T-helper 2 cell (primary cell): Measurements from ENCODE around the gene PLG.
"Not testable (repeated sequence)": the region's sequence is repeated elsewhere in the genome, so short reads cannot be mapped to it uniquely, and the experiment has no call there.

Source experiments
- DNase-seq, 5 experiments: peaks; one replicate each; pipeline versions ENCODE4 v3.0.0 to v3.0.0-alpha.2; 2012 to 2022

The PLG gene

GRCh38 chr6:160780656-160781055, 78.6 kb downstream of the PLG start:
- not testable (repeated sequence) for DNase-seq

DNA sequence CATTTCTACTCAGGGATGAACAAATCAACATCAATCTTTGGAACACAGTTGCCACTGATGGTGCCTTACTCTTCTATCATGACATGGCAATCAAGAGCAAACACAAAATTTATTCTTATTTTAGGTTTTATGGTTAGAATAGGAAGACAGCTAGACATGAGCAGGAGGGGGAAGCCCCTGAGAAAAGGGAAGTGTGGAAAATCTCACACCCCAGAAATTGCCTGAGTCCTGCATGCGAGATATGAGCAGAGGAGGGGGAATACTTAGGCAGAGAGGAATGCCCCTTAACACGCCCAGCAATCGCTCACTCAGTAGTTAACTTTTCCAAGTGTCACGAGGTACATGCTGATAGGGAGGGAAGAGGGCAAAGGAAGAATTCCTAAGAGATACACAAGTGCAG, 79.3 kb downstream of the PLG start:
- no peak for DNase-seq

DNA sequence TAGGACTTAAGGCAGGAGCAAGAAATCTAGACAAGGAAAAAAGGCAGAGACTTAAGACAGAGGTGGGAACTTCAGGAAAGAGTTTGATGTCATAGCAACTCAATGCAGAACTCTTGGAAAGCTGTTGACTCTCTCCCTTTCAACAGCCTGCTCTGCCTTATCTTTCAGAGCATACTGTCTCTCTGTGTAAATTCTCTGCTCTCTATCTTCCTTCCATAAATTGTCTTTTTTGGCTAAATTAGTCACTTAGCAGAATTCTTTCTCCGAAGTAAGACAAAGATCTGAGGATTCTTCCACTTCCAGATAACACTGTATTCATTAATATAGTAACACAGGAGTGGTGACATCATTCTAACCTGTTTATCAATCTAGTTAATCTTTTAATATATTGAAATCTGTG, 80.2 kb downstream of the PLG start:
- DNase-seq: no peak

GRCh38 chr6:160783741-160784140, 81.7 kb downstream of the PLG start:
- no peak for DNase-seq

- not testable (repeated sequence) for DNase-seq
Observed at GRCh38 chr6:160788126-160788525, 86.1 kb downstream of the PLG start.

DNA sequence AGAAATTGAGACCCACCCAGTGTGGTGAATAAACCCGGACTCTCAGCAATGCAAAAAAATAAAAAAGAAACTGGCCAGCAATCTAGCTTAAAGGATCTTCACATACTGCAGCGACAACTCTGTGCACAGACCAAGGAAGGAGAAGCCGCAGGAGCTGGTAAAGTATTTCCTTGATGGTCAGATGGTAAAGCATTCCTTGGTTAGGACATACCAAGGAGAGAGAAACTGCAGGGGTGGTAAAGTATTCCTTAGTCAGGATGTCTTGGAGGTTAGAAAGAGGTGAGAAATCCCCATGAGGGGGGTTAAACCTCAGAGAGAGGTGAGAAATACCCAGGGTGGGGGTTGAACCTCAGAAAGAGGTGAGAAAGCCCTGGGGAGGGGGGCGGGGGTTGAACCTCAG, 86.8 kb downstream of the PLG start:
- DNase-seq: no peak

DNA sequence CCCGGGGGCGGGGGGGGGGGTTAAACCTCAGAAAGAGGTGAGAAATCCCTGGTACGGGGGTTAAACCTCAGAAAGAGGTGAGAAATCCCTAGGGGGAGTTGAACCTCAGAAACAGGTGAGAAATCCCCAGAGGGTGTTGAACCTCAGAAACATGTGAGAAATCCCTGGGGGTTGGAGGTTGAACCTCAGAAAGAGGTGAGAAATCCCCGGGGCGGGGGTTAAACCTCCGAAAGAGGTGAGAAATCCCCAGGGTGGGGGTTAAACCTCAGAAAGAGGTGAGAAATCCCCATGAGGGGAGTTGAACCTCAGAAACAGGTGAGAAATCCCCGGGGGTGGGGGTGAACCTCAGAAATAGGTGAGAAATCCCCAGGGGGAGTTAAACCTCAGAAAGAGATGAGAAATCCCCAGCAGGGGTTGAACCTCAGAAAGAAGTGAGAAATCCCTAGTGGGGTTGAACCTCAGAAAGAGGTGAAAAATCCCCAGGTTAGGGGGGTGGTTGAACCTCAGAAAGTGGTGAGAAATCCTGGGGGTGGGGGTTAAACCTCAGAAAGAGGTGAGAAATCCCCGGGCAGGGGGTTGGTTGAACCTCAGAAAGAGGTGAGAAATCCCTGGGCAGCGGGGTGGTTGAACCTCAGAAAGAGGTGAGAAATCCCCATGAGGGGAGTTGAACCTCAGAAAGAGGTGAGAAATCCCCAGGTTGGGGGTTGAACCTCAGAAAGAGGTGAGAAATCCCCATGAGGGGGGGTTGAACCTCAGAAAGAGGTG, 87.4 kb downstream of the PLG start:
- no peak for DNase-seq

DNA sequence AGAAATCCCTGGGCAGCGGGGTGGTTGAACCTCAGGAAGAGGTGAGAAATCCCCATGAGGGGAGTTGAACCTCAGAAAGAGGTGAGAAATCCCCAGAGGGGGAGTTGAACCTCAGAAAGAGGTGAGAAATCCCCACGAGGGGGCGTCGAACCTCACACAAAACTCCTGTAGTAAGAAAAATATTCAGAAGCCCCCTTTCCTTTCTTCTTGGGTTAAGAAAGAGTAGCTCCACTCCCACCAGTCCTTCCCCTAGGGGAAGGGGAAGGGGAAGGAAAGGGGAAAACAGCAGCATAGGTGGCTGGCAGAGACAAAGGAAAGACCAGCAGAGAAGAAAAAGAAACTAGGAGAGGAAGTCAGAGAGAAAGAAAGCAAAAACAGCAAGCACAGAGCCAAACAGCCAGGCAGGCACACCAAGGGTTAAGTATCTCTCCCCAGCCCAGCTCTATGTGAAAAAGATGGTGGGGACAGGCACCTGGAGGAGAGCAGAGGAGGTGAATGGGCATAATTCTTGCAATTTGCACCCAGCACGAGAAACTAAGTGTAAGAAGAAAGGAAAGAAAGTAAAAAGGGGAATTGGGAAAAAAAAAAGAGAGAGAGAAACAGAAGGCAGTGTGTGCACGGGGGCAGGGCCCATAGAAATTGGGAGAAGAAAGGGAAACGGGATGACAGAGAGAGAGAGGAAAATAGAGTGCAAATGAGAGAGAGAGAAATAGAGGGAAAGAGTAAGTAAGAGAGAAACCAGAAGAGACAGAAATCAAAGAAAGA, 88.2 kb downstream of the PLG start:
- DNase-seq: no peak

DNA sequence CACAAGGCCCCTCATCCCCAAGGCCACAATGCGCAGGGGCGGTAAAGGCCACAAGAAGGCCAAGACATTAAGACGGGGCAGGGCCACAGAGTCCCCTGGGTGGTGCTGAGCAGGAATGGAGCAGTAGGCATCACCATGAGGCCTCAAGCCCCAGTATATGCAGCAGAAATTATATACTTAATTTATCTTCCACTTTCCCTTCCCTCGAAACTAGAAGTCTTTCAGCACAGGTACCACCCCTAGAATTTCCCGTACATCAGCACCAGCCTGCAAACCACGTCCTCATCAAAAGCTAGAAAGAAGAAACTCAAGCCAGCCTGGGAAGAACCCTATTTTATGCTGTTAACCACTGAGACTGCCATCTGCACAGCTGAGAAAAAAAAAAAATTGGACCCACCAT, 89.4 kb downstream of the PLG start:
- no peak for DNase-seq

DNA sequence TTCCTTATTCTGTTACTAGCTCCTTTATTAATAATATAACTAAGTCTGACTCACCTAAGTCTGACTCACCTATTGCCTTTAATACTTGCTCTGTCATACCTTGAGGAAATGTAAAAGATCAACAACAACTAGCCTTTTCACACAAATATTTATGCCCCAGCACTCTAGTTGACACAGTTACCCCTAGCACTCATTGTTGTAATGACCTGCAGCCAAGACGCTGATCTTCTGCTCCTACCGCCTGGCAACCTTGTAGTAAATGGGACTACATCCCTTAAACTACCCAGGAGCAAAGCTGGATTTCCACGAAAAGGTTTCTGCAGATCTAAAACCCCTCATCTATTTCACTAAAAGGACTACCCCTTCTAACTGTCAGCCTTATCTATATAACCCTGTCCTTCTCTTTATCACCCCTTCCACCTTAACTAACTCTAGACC, 90.0 kb downstream of the PLG start:
- no peak for DNase-seq

- no peak for DNase-seq
Observed at GRCh38 chr6:160792708-160793107, 90.7 kb downstream of the PLG start.

- DNase-seq: no peak
Observed at GRCh38 chr6:160793652-160794051, 91.6 kb downstream of the PLG start.

- no peak for DNase-seq
Observed at GRCh38 chr6:160795721-160796120, 93.7 kb downstream of the PLG start.

GRCh38 chr6:160798625-160799024, 96.6 kb downstream of the PLG start:
- no peak for DNase-seq

- DNase-seq: no peak
Observed at GRCh38 chr6:160799801-160800506, 97.9 kb downstream of the PLG start.

- no peak for DNase-seq
Observed at GRCh38 chr6:160801418-160801817, 99.4 kb downstream of the PLG start.

- not testable (repeated sequence) for DNase-seq
Observed at GRCh38 chr6:160802049-160802448, 100.0 kb downstream of the PLG start.
